HepG2 (cell line): ENCODE data around the gene NKX6-2. TPM values are rescaled to one million over a fixed set of nuclear protein-coding genes. Genes with fewer than 3 reads are reported as not detected.

ENCODE experiments used
- ATAC-seq: fragments of 200-7000 bp; cut with Tn5 transposase; 3 replicates; pipeline ENCODE4 v1.9.1; 2020; ENCODE audit warnings: mild to moderate bottlenecking, moderate library complexity
- BruUV-seq: library from RNA; stranded (reverse); fragments of 400-500 nt; replicated peaks from 2 replicates; lab custom pipeline; 2021; lab: Mats Ljungman, UMichigan
- CTCF ChIA-PET: fragments of 300-600 bp; formaldehyde crosslinking; extraction: SDS; loops from one replicate; lab custom pipeline; 2021; ENCODE audit warnings: low total read pairs, inconsistent platforms, low intra/inter-chr PET ratio; lab: Yijun Ruan, JAX
- POLR2A ChIA-PET: fragments of 350-600 bp; sonication (Branson Sonifier 250); formaldehyde crosslinking; loops from one replicate; lab custom pipeline; 2020; ENCODE audit warnings: antibody characterized with exemption, inconsistent platforms; lab: Yijun Ruan, JAX
- DNase-seq: peaks from one replicate; pipeline ENCODE4 v3.0.0-alpha.2; 2015; ENCODE audit warnings: low spot score
- FAIRE-seq: peaks from 3 replicates; lab custom pipeline; 2011; peaks lifted over from hg19 to GRCh38; lab: Jason Lieb, UNC
- H2AFZ ChIP-seq: one replicate; pipeline ENCODE4 v1.6.1; 2011; ENCODE audit warnings: low read length, inconsistent platforms
- H3K27ac ChIP-seq: fragments of 300-600 bp; 3 replicates; pipeline ENCODE4 v1.8.0; 2011; ENCODE audit warnings: mixed run types, mild to moderate bottlenecking, mixed read lengths, low read length, inconsistent platforms; ENCODE audit not compliant: insufficient read depth; ENCODE audit errors: extremely low read length
- H3K27me3 ChIP-seq, 2 experiments: fragments of 200-600 bp in 1 of 2; 2 replicates in 1 of 2; 3 replicates in 1 of 2; pipeline versions ENCODE4 v1.6.0 to v1.8.0; 2011; ENCODE audit warnings: low read length in 2 of 2, mild to moderate bottlenecking in 2 of 2, moderate library complexity in 2 of 2, inconsistent platforms in 1 of 2; ENCODE audit not compliant: insufficient read depth in 2 of 2, control insufficient read depth in 1 of 2
- H3K36me3 ChIP-seq, 2 experiments: fragments of 200-600 bp in 1 of 2; replicated peaks in 1 of 2; 2 replicates in 1 of 2; 3 replicates in 1 of 2; pipeline versions ENCODE4 v1.5.1 to v1.8.0; 2011; ENCODE audit warnings: low read length in 2 of 2, inconsistent platforms in 1 of 2; ENCODE audit not compliant: insufficient read depth in 2 of 2, control insufficient read depth in 1 of 2
- H3K4me1 ChIP-seq: 2 replicates; pipeline ENCODE4 v1.5.1; 2012; ENCODE audit warnings: low read length, inconsistent platforms; ENCODE audit not compliant: insufficient read depth
- H3K4me2 ChIP-seq: 2 replicates; pipeline ENCODE4 v1.6.0; 2011; ENCODE audit warnings: low read depth, low read length, inconsistent platforms
- H3K4me3 ChIP-seq, 3 experiments: fragments of 200-600 bp in 1 of 3; sonication (generic), shearing (Covaris generic) in 1 of 3; replicated peaks in 1 of 3; 2 replicates each; pipeline ENCODE4 v1.5.1; 2011 to 2016; ENCODE audit warnings: low read length in 3 of 3, inconsistent platforms in 2 of 3, low read depth in 2 of 3, mild to moderate bottlenecking in 2 of 3, control low read depth in 1 of 3, mixed read lengths in 1 of 3; ENCODE audit not compliant: insufficient read depth in 1 of 3
- H3K79me2 ChIP-seq: one replicate; pipeline ENCODE4 v1.6.1; 2011; ENCODE audit warnings: low read length, inconsistent platforms; ENCODE audit not compliant: insufficient read depth
- H3K9ac ChIP-seq: 2 replicates; pipeline ENCODE4 v1.6.0; 2011; ENCODE audit warnings: mild to moderate bottlenecking, low read depth, low read length, inconsistent platforms; ENCODE audit not compliant: insufficient read depth
- H3K9me3 ChIP-seq: 2 replicates; pipeline ENCODE4 v1.5.1; 2012; ENCODE audit warnings: mild to moderate bottlenecking, low read length
- H4K20me1 ChIP-seq: 2 replicates; pipeline ENCODE4 v1.6.0; 2011; ENCODE audit warnings: inconsistent platforms, mild to moderate bottlenecking, low read length, moderate library complexity; ENCODE audit not compliant: insufficient read depth
- AGO2 ChIP-seq: fragments of 200-400 bp; formaldehyde crosslinking; optimal IDR thresholded peaks from 2 replicates; pipeline ENCODE3; 2017; ENCODE audit warnings: mild to moderate bottlenecking, low read depth, low read length, moderate library complexity
- FOSL2 ChIP-seq: sonication (generic); formaldehyde crosslinking; IDR thresholded peaks from 2 replicates; pipeline ENCODE4 v1.4.0; 2020; ENCODE audit warnings: missing genetic modification reagents
- HNF4A ChIP-seq: sonication (generic); formaldehyde crosslinking; IDR thresholded peaks from 2 replicates; pipeline ENCODE4 v1.4.0; 2020; ENCODE audit warnings: missing genetic modification reagents
- NFKB2 ChIP-seq: sonication (generic); formaldehyde crosslinking; IDR thresholded peaks from 2 replicates; pipeline ENCODE4 v1.4.0; 2020; ENCODE audit warnings: missing genetic modification reagents, borderline replicate concordance
- POLR2A ChIP-seq, 2 experiments: IDR thresholded peaks; 2 replicates each; pipeline ENCODE4 v1.6.1; 2011; ENCODE audit warnings: low read depth in 2 of 2, low read length in 2 of 2, mild to moderate bottlenecking in 1 of 2, moderate library complexity in 1 of 2; ENCODE audit not compliant: insufficient read depth in 1 of 2
- PRPF4 ChIP-seq: fragments of 200-400 bp; formaldehyde crosslinking; IDR thresholded peaks from 2 replicates; pipeline ENCODE4 v1.6.1; 2016; ENCODE audit warnings: low read length, low read depth; ENCODE audit not compliant: poor library complexity, severe bottlenecking
- RARA ChIP-seq: IDR thresholded peaks from 2 replicates; pipeline ENCODE4 v1.6.1; 2016; ENCODE audit warnings: missing genetic modification reagents, missing compliant biosample characterization
- RNF2 ChIP-seq: fragments of 450-650 bp; conservative IDR thresholded peaks from 2 replicates; pipeline ENCODE4 v1.6.1; 2016; ENCODE audit warnings: low read depth
- SOX13 ChIP-seq, 3 experiments: fragments of 450-650 bp in 1 of 3; sonication (generic) in 1 of 3; formaldehyde crosslinking in 1 of 3; IDR thresholded peaks in 2 of 3; conservative IDR thresholded peaks in 1 of 3; 2 replicates each; pipeline versions ENCODE4 v1.5.0 to v1.6.1; 2016 to 2020; ENCODE audit warnings: antibody characterized with exemption in 1 of 3, mild to moderate bottlenecking in 1 of 3, missing compliant biosample characterization in 1 of 3, missing genetic modification reagents in 1 of 3, moderate library complexity in 1 of 3
- ZBTB1 ChIP-seq: sonication (generic); formaldehyde crosslinking; IDR thresholded peaks from 2 replicates; pipeline ENCODE4 v1.4.0; 2020; ENCODE audit warnings: missing genetic modification reagents, borderline replicate concordance
- ZNF232 ChIP-seq: sonication (generic); formaldehyde crosslinking; IDR thresholded peaks from 2 replicates; pipeline ENCODE4 v1.4.0; 2020; ENCODE audit warnings: missing genetic modification reagents, borderline replicate concordance
- WGBS: methylation state at CpG from one replicate; pipeline ENCODE4 v1.1.6; 2017; ENCODE audit warnings: low lambda C conversion rate; 5-methylcytosine and 5-hydroxymethylcytosine counted together
- in situ Hi-C: cut with HindIII; loops from 2 replicates; pipeline ENCODE4 v1.10.0; 2017; ENCODE audit warnings: low pct_unique_long_range_greater_than_20kb; ENCODE audit not compliant: extremely low pct_ligation_motif_present
- intact Hi-C: fragments of 100-400 bp; cut with micrococcal nuclease; formaldehyde crosslinking; loops from one replicate; pipeline ENCODE4 v1.10.0; 2022; ENCODE audit not compliant: unreplicated experiment
- polyA plus RNA-seq, 8 experiments: library from polyadenylated mRNA; depleted of rRNA in 3 of 8; stranded (reverse) in 7 of 8; unstranded in 1 of 8; fragments of >200 nt; fragmentation: Illumina TruSeq in 4 of 8; extraction: Trizol in 4 of 8; gene quantifications; 2 replicates each; pipeline versions ENCODE4 v1.2.1 to v1.2.3, GENCODE V29; 2011 to 2016; ENCODE audit warnings: low read depth in 4 of 8, missing spikeins in 1 of 8, mixed read lengths in 1 of 8; ENCODE audit not compliant: insufficient read depth in 1 of 8
- total RNA-seq, 5 experiments: library from RNA; depleted of rRNA; stranded (reverse); fragments of >200 nt; fragmentation: Illumina TruSeq; extraction: Trizol; gene quantifications; 2 replicates each; pipeline ENCODE4 v1.2.3, GENCODE V29; 2016; ENCODE audit warnings: low read depth in 1 of 5
- TF ChIP-seq, protein P1 (sequence below): sonication (generic); formaldehyde crosslinking; IDR thresholded peaks from 2 replicates; pipeline ENCODE4 v1.9.0; 2022; ENCODE audit warnings: low read depth, missing genetic modification reagents
- TF ChIP-seq, protein P2 (sequence below): IDR thresholded peaks from 2 replicates; pipeline ENCODE4 v1.6.1; 2012; ENCODE audit warnings: inconsistent platforms
- TF ChIP-seq, protein P3 (sequence below): sonication (generic); formaldehyde crosslinking; IDR thresholded peaks from 2 replicates; pipeline ENCODE4 v1.4.0; 2020; ENCODE audit warnings: missing genetic modification reagents

Gene NKX6-2
- total and polyA plus RNA-seq, 2 of the 13 experiments (the other 11 are each of a cell fraction or from before 2014, with no cell fraction given): not detected

DNA sequence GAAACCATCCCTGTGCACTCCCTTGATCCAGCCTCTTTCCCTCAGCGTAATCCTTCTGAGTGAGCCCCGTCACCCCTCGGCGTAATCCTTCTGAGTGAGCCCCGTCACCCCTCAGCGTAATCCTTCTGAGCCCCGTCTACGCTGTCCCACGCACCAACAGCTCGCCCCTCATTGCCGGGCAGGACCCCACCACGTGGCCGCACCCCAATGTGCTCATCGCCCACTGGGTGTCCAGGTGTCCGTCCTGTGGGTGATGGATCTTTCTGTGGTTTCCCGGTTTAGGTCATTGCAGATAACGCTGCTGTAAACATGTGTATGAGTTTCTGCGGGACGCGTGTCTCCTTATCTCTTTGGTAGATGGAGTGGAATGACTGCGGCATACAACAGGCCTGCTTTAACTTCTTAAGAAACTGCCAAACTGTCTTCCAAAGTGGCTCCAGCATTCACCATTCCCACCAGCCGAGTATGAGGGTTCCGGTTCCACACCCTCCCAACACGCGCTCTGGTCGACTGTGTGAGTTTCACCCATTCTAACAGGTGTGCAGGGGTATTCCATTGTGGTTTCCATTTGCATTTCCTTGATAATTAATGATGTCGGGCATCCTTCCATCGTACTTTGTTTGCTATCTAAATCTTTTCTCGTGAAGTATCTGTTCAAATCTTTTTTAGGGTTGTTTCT is 42.1 kb upstream of the NKX6-2 start (continued):
- TF ChIP-seq, protein P1, sequence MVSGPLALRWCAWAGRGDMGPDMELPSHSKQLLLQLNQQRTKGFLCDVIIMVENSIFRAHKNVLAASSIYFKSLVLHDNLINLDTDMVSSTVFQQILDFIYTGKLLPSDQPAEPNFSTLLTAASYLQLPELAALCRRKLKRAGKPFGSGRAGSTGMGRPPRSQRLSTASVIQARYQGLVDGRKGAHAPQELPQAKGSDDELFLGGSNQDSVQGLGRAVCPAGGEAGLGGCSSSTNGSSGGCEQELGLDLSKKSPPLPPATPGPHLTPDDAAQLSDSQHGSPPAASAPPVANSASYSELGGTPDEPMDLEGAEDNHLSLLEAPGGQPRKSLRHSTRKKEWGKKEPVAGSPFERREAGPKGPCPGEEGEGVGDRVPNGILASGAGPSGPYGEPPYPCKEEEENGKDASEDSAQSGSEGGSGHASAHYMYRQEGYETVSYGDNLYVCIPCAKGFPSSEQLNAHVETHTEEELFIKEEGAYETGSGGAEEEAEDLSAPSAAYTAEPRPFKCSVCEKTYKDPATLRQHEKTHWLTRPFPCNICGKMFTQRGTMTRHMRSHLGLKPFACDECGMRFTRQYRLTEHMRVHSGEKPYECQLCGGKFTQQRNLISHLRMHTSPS (CRISPR knock-in tag): no peak
- TF ChIP-seq FOSL2 (CRISPR knock-in tag): no peak
- no peak for TF ChIP-seq PRPF4
- TF ChIP-seq ZBTB1 (CRISPR knock-in tag): no peak
- TF ChIP-seq, all 625 proteins: peak for 0

DNA sequence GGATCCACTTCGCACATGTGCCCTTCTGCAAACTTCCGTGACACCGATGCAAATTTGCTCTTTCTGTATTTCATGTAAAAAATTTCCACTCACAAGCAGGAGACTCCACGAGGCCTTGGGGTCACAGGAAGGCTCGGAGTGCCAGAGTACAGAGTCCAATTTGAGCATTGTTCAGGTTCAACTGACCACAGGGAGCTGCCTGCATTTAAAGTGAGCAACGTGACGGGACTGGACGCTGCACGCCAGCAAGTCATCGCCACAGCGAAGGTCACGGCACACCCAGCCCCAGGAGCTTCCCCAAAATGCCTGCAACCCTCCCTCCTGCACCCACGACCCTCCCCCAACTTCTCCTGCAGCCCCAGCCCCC is 41.5 kb upstream of the NKX6-2 start:
- DNase-seq: no peak
- Histone ChIP-seq H3K27me3 (peaks cover 0 to 27% of the 10 kb centered on the region in 2 experiments; a peak in 3 of 5 replicates), H3K9me3 (peaks cover 29% of the 10 kb centered on the region), H4K20me1 (no peaks in the 10 kb centered on the region), H3K9ac (no peak overlapping the region), H3K27ac (no peak overlapping the region), H3K79me2 (no peaks in the 10 kb centered on the region), H2AFZ (no peak overlapping the region), H3K36me3 (no peaks in the 10 kb centered on the region), H3K4me1 (peaks cover 10% of the 10 kb centered on the region), H3K4me2 (0 out of 2 replicates have a peak overlapping the region, but pooled peaks have one; percentile 31), H3K4me3 (no peak overlapping the region; a peak in 1 of 6 replicates)
- CTCF ChIA-PET: no interaction called here
- no peak for TF ChIP-seq AGO2
- TF ChIP-seq, protein P2, sequence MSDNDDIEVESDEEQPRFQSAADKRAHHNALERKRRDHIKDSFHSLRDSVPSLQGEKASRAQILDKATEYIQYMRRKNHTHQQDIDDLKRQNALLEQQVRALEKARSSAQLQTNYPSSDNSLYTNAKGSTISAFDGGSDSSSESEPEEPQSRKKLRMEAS: peak; percentile 43; the same call in 1 of the 2 replicates
- TF ChIP-seq, protein P3, sequence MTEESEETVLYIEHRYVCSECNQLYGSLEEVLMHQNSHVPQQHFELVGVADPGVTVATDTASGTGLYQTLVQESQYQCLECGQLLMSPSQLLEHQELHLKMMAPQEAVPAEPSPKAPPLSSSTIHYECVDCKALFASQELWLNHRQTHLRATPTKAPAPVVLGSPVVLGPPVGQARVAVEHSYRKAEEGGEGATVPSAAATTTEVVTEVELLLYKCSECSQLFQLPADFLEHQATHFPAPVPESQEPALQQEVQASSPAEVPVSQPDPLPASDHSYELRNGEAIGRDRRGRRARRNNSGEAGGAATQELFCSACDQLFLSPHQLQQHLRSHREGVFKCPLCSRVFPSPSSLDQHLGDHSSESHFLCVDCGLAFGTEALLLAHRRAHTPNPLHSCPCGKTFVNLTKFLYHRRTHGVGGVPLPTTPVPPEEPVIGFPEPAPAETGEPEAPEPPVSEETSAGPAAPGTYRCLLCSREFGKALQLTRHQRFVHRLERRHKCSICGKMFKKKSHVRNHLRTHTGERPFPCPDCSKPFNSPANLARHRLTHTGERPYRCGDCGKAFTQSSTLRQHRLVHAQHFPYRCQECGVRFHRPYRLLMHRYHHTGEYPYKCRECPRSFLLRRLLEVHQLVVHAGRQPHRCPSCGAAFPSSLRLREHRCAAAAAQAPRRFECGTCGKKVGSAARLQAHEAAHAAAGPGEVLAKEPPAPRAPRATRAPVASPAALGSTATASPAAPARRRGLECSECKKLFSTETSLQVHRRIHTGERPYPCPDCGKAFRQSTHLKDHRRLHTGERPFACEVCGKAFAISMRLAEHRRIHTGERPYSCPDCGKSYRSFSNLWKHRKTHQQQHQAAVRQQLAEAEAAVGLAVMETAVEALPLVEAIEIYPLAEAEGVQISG (CRISPR knock-in tag): peak; percentile 37; the same call in 1 of the 2 replicates
- TF ChIP-seq NFKB2: 0 out of 2 replicates have a peak, but pooled peaks have one; percentile 30
- no peak for TF ChIP-seq ZNF232 (CRISPR knock-in tag)
- TF ChIP-seq POLR2A (IDR thresholded peaks at IDR 0.05; ENCODE audit: insufficient read depth in 1 of 2, low read depth in 2 of 2, low read length in 2 of 2): no peak
- no peak for TF ChIP-seq SOX13 (IDR thresholded peaks at IDR 0.05)
- TF ChIP-seq SOX13 (CRISPR knock-in tag; conservative IDR thresholded peaks at IDR 0.05 in 1 of 2, IDR thresholded peaks at IDR 0.05 in 1 of 2): 0 out of 4 replicates have a peak, but pooled peaks of 1 of the 2 experiments have one; percentile 22
- TF ChIP-seq RARA (CRISPR knock-in tag): 0 out of 2 replicates have a peak, but pooled peaks have one; percentile 20
- no peak for TF ChIP-seq RNF2
- peak; percentile 71 for TF ChIP-seq HNF4A (CRISPR knock-in tag)
- no TSS peak for BruUV-seq
- peak; percentile 60; the same call in 2 of the 3 replicates for ATAC-seq
- POLR2A ChIA-PET: no interaction called here
- no peak for FAIRE-seq
- in situ Hi-C loops: no loop called here
- intact Hi-C loops: no loop called here
- WGBS: 33% methylated on average over 5 of the region's 13 CpGs
